Esophagus squamous epithelium (tissue), 5 donors: ENCODE measurements around the gene DACT3. TPM values are rescaled to one million over a fixed set of nuclear protein-coding genes. Genes with fewer than 3 reads are reported as not detected.

Experiments
- DNase-seq: peaks from one replicate; lab custom pipeline; 2025; lab: John Stamatoyannopoulos, UW
- H3K27ac ChIP-seq, 4 donors: fragments of 200-600 bp; sonication (generic); one replicate each; pipeline ENCODE4 v1.5.1; 2016 to 2019; ENCODE audit warnings: mild to moderate bottlenecking in 1 of 4
- H3K27me3 ChIP-seq, 4 donors: fragments of 200-600 bp; sonication (generic); 1 replicate in 3 of 4; 2 replicates in 1 of 4; pipeline versions ENCODE4 v1.5.1 to v1.6.0; 2017 to 2021; ENCODE audit warnings: antibody characterized with exemption in 1 of 4
- H3K36me3 ChIP-seq, 3 donors: fragments of 200-600 bp; sonication (generic); one replicate each; pipeline ENCODE4 v1.5.1; 2016 to 2019
- H3K4me1 ChIP-seq, 3 donors: fragments of 200-600 bp; sonication (generic); one replicate each; pipeline ENCODE4 v1.5.1; 2017 to 2019
- H3K4me3 ChIP-seq, 4 donors: fragments of 200-600 bp; sonication (generic); 1 replicate in 3 of 4; 2 replicates in 1 of 4; pipeline ENCODE4 v1.5.1; 2016 to 2019; ENCODE audit warnings: mild to moderate bottlenecking in 2 of 4, moderate library complexity in 1 of 4
- H3K9me3 ChIP-seq, 3 donors: fragments of 200-600 bp; sonication (generic); one replicate each; pipeline ENCODE4 v1.5.1; 2016 to 2019
- CTCF ChIP-seq, 6 experiments: fragments of 450-650 bp in 4 of 6; fragments of 200-600 bp in 2 of 6; sonication (generic) in 2 of 6; IDR thresholded peaks; one replicate each; pipeline ENCODE4 v1.5.1; 2016 to 2019; ENCODE audit warnings: antibody characterized with exemption in 6 of 6, mild to moderate bottlenecking in 4 of 6, moderate library complexity in 4 of 6
- POLR2A ChIP-seq, 4 donors: fragments of 450-650 bp; IDR thresholded peaks; one replicate each; pipeline ENCODE4 v1.6.1; 2017; ENCODE audit warnings: antibody characterized with exemption in 4 of 4, mild to moderate bottlenecking in 4 of 4, moderate library complexity in 3 of 4
- WGBS, 2 donors: methylation state at CpG; one replicate each; pipeline ENCODE4 v1.1.5; 2018; 5-methylcytosine and 5-hydroxymethylcytosine counted together
- intact Hi-C: fragments of 100-400 bp; cut with DNase I; formaldehyde crosslinking; loops from one replicate; pipeline ENCODE4 v1.15.0; 2022
- total RNA-seq, 4 donors: library from RNA; depleted of rRNA; stranded (reverse); fragments of >200 nt; gene quantifications; one replicate each; pipeline ENCODE4 v1.1.0, GENCODE V29; 2016
- donor health status: DM: yes; HTN: yes; CAD: no.

DACT3 gene
- total RNA-seq, 4 donors from 2014 or later: 0.22 to 5.7 (median 1.8) TPM

GRCh38 chr19:46660008-46660517 lies 919 bp downstream of the DACT3 start:
- DNase-seq: no peak
- peak overlapping the region; percentile 50 to 78 (median 60) for H3K4me3 ChIP-seq
- peaks cover 3 to 39% (median 8%) of the 10 kb centered on the region in 4 donors for H3K27me3 ChIP-seq
- peaks cover 19 to 44% (median 20%) of the 10 kb centered on the region in 3 donors for H3K4me1 ChIP-seq
- no peaks in the 10 kb centered on the region for H3K9me3 ChIP-seq
- TF ChIP-seq POLR2A (IDR thresholded peaks at IDR 0.05) (no peak), CTCF (IDR thresholded peaks at IDR 0.05) (no peak)
- H3K27ac ChIP-seq: peak overlapping the region; percentile 62 to 86 (median 80)
- 2 to 13% methylated on average over 8 to 10 of the region's 14 CpGs for WGBS, 2 donors
- no peaks in the 10 kb centered on the region for H3K36me3 ChIP-seq
- intact Hi-C loops: loop anchor here (5.0 kb wide), 1 partner anchor 38 kb away; no protein-coding TSS in a partner anchor

GRCh38 chr19:46659151-46660007 lies 1.6 kb downstream of the DACT3 start:
- Histone ChIP-seq H3K4me1 (peaks cover 19 to 51% (median 20%) of the 10 kb centered on the region in 3 donors), H3K4me3 (peak overlapping the region in 3 of 4 donors; percentile 55 to 78 (median 64)), H3K9me3 (no peaks in the 10 kb centered on the region), H3K36me3 (no peaks in the 10 kb centered on the region), H3K27ac (peak overlapping the region; percentile 62 to 86 (median 80)), H3K27me3 (peaks cover 3 to 46% (median 8%) of the 10 kb centered on the region in 4 donors)
- TF ChIP-seq POLR2A (IDR thresholded peaks at IDR 0.05): no peak
- no peak for TF ChIP-seq CTCF (IDR thresholded peaks at IDR 0.05)
- WGBS, 2 donors: 6 to 9% methylated on average over 15 of the region's 28 CpGs
- no peak for DNase-seq
- intact Hi-C loops: loop anchor here (5.0 kb wide), 1 partner anchor 37 kb away; no protein-coding TSS in a partner anchor

- peak overlapping the region in 1 of 4 donors; percentile 76 for H3K27ac ChIP-seq
- peaks cover 13 to 50% (median 16%) of the 10 kb centered on the region in 3 donors for H3K4me1 ChIP-seq
- no peaks in the 10 kb centered on the region for H3K36me3 ChIP-seq
- no peak for DNase-seq
- peaks cover 3 to 56% (median 8%) of the 10 kb centered on the region in 4 donors for H3K27me3 ChIP-seq
- TF ChIP-seq POLR2A (IDR thresholded peaks at IDR 0.05): no peak
- no peak for TF ChIP-seq CTCF (IDR thresholded peaks at IDR 0.05)
- intact Hi-C loops: no loop called here
- WGBS, 2 donors: 83% methylated on average over 3 to 5 of the region's 5 CpGs
- no peaks in the 10 kb centered on the region for H3K9me3 ChIP-seq
- no peak overlapping the region for H3K4me3 ChIP-seq
These were observed 4.4 kb downstream of the DACT3 start for GRCh38 chr19:46656541-46656940.

GRCh38 chr19:46654621-46655152 lies 6.3 kb downstream of the DACT3 start:
- 59 to 61% methylated on average over 12 of the region's 16 CpGs for WGBS, 2 donors
- Histone ChIP-seq H3K4me1 (peaks cover 4 to 35% (median 4%) of the 10 kb centered on the region in 3 donors), H3K9me3 (no peaks in the 10 kb centered on the region), H3K27ac (peak overlapping the region; percentile 25 to 85 (median 75)), H3K27me3 (peaks cover 0 to 64% (median 7%) of the 10 kb centered on the region in 4 donors), H3K36me3 (no peaks in the 10 kb centered on the region), H3K4me3 (no peak overlapping the region)
- intact Hi-C loops: no loop called here
- no peak for DNase-seq
- TF ChIP-seq CTCF (IDR thresholded peaks at IDR 0.05) (no peak), POLR2A (IDR thresholded peaks at IDR 0.05) (no peak)
